Activated naive CD4-positive, alpha-beta T cell (primary cell): ENCODE results near the gene COL17A1.

Experiments
- DNase-seq, 4 experiments: peaks; one replicate each; lab custom pipeline; 2025; lab: John Stamatoyannopoulos, UW

COL17A1 gene

GRCh38 chr10:104096692-104097091 is 11.0 kb upstream of the COL17A1 start:
- no peak for DNase-seq

GRCh38 chr10:104092749-104093148 is 7.1 kb upstream of the COL17A1 start:
- no peak for DNase-seq

- DNase-seq, result no peak
Measured at GRCh38 chr10:104090611-104091010, 4.9 kb upstream of the COL17A1 start.

GRCh38 chr10:104089621-104090020 is 3.9 kb upstream of the COL17A1 start:
- DNase-seq, result no peak

- no peak for DNase-seq
Measured at GRCh38 chr10:104088239-104088638, 2.6 kb upstream of the COL17A1 start.

- no peak for DNase-seq
Measured at GRCh38 chr10:104084482-104085142, 1.1 kb downstream of the COL17A1 start.

- no peak for DNase-seq
Measured at GRCh38 chr10:104081998-104082397, 3.7 kb downstream of the COL17A1 start.

- no peak for DNase-seq
Measured at GRCh38 chr10:104080762-104081161, 4.9 kb downstream of the COL17A1 start.

- DNase-seq, result no peak
Measured at GRCh38 chr10:104077663-104078151, 8.0 kb downstream of the COL17A1 start.

- no peak for DNase-seq
Measured at GRCh38 chr10:104077247-104077646, 8.4 kb downstream of the COL17A1 start.

- no peak for DNase-seq
Measured at GRCh38 chr10:104076743-104077160, 8.9 kb downstream of the COL17A1 start.

- DNase-seq, result no peak
Measured at GRCh38 chr10:104074505-104074904, 11.2 kb downstream of the COL17A1 start.

GRCh38 chr10:104072786-104073185 is 12.9 kb downstream of the COL17A1 start:
- no peak for DNase-seq

GRCh38 chr10:104069613-104070012 is 16.1 kb downstream of the COL17A1 start:
- no peak for DNase-seq

GRCh38 chr10:104067525-104067924 is 18.2 kb downstream of the COL17A1 start:
- DNase-seq, result no peak

- no peak for DNase-seq
Measured at GRCh38 chr10:104066945-104067344, 18.7 kb downstream of the COL17A1 start.

- no peak for DNase-seq
Measured at GRCh38 chr10:104065748-104066147, 19.9 kb downstream of the COL17A1 start.

GRCh38 chr10:104061196-104061595 is 24.5 kb downstream of the COL17A1 start:
- no peak for DNase-seq

- no peak for DNase-seq
Measured at GRCh38 chr10:104059364-104059763, 26.3 kb downstream of the COL17A1 start.

GRCh38 chr10:104057717-104058116 is 28.0 kb downstream of the COL17A1 start:
- DNase-seq, result no peak

- no peak for DNase-seq
Measured at GRCh38 chr10:104056619-104057273, 28.9 kb downstream of the COL17A1 start.

- DNase-seq, result no peak
Measured at GRCh38 chr10:104054430-104054829, 31.2 kb downstream of the COL17A1 start.

- no peak for DNase-seq
Measured at GRCh38 chr10:104053201-104053600, 32.5 kb downstream of the COL17A1 start.

GRCh38 chr10:104052431-104052830 is 33.2 kb downstream of the COL17A1 start:
- DNase-seq, result no peak
